ENCODE data around the gene PPP1R27.

Gene PPP1R27

GRCh38 chr17:81860756-81861568 lies 26.1 kb upstream of the PPP1R27 start:
- peak; percentile 99 for DNase-seq

- no peak for DNase-seq
Observed at GRCh38 chr17:81859906-81860755, 25.3 kb upstream of the PPP1R27 start, which contains the start of gene P4HB. Gene P4HB, minus strand, starts transcription at chr17:81860535. Its CDS starts 64 bp downstream, at chr17:81860471.

- no peak for DNase-seq
Observed at GRCh38 chr17:81858967-81859905, 24.4 kb upstream of the PPP1R27 start.

GRCh38 chr17:81858170-81858966 lies 23.5 kb upstream of the PPP1R27 start:
- no peak for DNase-seq

GRCh38 chr17:81854974-81855774 lies 20.3 kb upstream of the PPP1R27 start:
- no peak for DNase-seq

GRCh38 chr17:81852237-81852636 lies 17.4 kb upstream of the PPP1R27 start:
- DNase-seq: no peak

GRCh38 chr17:81851423-81851822 lies 16.6 kb upstream of the PPP1R27 start:
- DNase-seq: no peak

GRCh38 chr17:81849457-81849856 lies 14.6 kb upstream of the PPP1R27 start:
- DNase-seq: no peak

- DNase-seq: no peak
Observed at GRCh38 chr17:81846743-81847689, 12.2 kb upstream of the PPP1R27 start.

GRCh38 chr17:81845881-81846742 lies 11.3 kb upstream of the PPP1R27 start:
- no peak for DNase-seq

GRCh38 chr17:81845361-81845760 lies 10.5 kb upstream of the PPP1R27 start:
- DNase-seq: no peak

GRCh38 chr17:81844887-81845286 lies 10.0 kb upstream of the PPP1R27 start:
- DNase-seq: no peak

GRCh38 chr17:81844327-81844851 lies 9.5 kb upstream of the PPP1R27 start:
- no peak for DNase-seq

GRCh38 chr17:81843713-81844326 lies 9.0 kb upstream of the PPP1R27 start:
- no peak for DNase-seq

- DNase-seq: no peak
Observed at GRCh38 chr17:81842725-81843504, 8.1 kb upstream of the PPP1R27 start.

- no peak for DNase-seq
Observed at GRCh38 chr17:81842378-81842724, 7.5 kb upstream of the PPP1R27 start.

GRCh38 chr17:81841866-81842265 lies 7.0 kb upstream of the PPP1R27 start:
- no peak for DNase-seq

All from DMS 273 treated with DMSO at 0.1 percent for 48 hours (cell line).